Mesenteric fat pad (tissue), 1 donor: Measurements from ENCODE around the gene GORASP1. TPM values are rescaled to one million over a fixed set of nuclear protein-coding genes. Genes with fewer than 3 reads are reported as not detected.

ENCODE experiments used
- DNase-seq: peaks from one replicate; pipeline ENCODE4 v3.0.0-alpha.2; 2020; ENCODE audit warnings: low spot score
- total RNA-seq: library from RNA; stranded (reverse); fragmentation: NEBNext Ultra II Directional; extraction: Animal tissue kit (Norgen Biotek cat#: 25700); gene quantifications from one replicate; pipeline ENCODE4 v1.2.1, GENCODE V29; 2021
- donor health status: DM: yes; HTN: yes; CAD: no.

The GORASP1 gene
- total RNA-seq, 1 donor from 2014 or later, result 58.7 TPM

GRCh38 chr3:39103791-39104552 is 3.5 kb downstream of the GORASP1 start:
- DNase-seq, result no peak

GRCh38 chr3:39103324-39103693 is 4.1 kb downstream of the GORASP1 start:
- no peak for DNase-seq

DNA sequence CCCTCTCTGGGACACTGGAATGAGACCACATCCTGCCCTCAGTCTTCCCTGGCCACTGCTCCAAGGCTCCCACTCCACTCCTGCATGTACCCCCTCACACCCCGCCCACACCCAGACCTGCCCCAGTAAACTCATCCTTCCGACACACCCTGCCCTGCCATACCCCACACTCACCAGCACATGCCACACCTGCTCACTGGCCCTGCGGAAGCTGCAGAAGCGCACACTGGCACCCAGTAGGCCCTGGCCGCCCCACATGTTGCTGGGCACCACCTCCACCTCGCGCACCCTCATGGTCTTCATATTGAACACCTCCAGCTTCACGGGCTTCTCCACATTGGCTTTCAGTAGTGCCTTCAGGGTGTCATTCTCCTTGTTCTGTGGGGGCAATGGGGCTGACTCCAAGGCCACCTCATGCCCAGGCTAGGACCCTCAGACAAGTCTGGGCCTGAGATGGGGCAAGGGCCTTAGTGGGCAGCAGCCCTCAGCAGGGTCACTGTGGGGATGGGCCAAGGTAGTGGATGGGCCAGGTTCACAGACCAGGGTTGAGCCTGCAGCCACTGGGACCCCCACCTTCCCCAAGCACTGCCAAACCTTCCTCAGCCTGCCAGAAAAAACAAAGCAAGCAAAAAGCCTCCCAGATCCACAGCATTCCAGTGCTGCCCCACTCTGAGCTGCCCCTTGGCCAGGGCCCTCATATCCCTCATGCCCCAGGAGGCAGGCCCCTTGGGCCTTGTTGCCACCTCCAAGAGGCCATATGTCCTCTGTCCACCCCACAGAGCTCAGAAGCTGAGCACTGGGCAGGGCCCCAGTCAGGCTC is 4.7 kb downstream of the GORASP1 start:
- DNase-seq, result no peak

DNA sequence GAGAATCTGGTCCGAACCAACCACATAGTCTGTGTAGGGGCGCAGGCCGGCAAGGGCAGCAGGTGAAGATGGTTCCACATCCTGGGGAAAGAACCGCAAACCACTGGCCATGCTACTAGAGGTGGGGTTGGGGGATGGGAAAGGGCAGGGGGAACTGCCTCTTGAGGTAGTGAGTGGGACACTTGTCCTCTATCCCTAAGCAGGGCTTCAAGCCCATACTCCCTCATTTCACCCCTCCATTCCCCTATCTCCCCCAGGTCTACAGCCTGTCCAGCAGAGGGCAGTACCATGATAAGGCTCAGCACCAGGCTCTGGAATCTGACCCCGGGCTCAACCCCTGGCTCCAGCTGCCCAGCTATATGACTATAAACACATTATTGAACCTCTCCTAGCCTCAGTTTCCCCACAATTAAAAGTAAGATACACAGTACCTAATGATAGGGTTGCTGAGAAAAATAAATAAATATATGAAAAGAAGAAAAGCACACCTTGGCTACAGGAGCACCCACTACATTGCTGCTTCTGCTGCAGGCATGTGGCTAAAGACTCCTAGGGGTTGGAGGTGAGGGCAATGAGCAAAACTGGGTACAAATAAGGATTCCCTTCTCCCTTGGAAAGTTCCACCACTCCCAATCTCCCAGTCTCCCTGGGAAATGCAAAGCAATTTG is 6.3 kb downstream of the GORASP1 start:
- no peak for DNase-seq

GRCh38 chr3:39100500-39100886 is 6.9 kb downstream of the GORASP1 start:
- no peak for DNase-seq

GRCh38 chr3:39099738-39100499 is 7.5 kb downstream of the GORASP1 start:
- DNase-seq, result no peak

- DNase-seq, result no peak
Measured at GRCh38 chr3:39099242-39099641, 8.2 kb downstream of the GORASP1 start.

GRCh38 chr3:39098473-39099000 is 8.9 kb downstream of the GORASP1 start:
- DNase-seq, result no peak

- no peak for DNase-seq
Measured at GRCh38 chr3:39097716-39098472, 9.5 kb downstream of the GORASP1 start.

DNA sequence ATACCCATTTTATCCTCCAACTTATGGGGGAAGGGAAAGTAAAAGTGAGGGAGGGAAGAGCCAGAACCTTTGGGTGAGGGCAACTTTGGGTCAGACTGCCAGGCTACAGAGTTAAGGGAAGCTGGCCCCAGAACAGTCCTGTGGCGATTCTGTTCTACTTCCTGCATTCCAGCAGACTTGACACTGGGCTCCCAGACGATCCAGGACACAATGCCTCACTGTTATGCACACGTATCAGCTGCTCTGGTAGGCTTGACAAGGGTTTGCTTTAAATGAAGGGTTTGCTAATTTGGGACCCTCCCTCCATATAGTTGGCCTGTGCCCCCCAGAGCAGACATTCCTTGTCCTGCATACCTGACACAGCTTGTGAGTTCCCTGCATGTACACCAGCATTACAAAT is 10.7 kb downstream of the GORASP1 start:
- no peak for DNase-seq

DNA sequence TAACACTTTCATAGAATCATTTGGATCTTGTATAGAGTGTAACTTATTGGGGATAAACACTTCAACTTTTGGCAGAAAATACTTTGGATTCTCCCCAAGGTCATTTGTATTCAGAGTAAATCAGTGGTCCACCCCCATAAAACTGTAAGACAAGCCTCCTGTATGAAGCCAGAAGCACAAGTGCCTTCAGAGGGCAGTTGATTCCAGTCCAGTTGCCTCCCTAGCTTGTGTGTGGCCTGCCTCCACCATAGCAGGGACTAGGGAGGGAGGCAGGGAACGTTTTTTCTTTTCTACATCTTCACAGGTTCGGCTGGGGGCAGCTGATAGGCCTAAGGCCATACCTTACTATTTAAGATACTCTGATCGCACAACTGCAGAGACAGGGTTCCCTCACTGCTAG is 11.6 kb downstream of the GORASP1 start:
- DNase-seq, result no peak

GRCh38 chr3:39094851-39095677 is 12.4 kb downstream of the GORASP1 start:
- no peak for DNase-seq

DNA sequence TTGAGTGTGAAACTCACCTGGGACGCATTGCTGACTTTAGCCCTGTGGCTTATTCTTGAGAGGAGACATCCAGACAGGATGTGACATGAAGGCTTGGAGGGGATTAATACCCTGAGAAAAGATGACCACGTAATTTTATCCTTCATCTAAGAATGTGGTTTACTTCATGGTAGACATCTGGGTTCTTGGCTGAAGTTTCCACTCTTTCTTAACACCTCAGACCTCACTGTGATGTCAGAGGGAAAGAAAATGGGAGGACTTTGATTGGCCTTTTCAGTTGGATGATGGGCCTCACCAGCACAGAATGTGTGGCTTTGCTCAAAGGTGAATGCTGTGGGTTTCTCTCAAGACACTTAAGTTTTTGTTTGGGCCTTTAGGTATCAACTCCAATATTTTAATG is 16.5 kb downstream of the GORASP1 start:
- no peak for DNase-seq

DNA sequence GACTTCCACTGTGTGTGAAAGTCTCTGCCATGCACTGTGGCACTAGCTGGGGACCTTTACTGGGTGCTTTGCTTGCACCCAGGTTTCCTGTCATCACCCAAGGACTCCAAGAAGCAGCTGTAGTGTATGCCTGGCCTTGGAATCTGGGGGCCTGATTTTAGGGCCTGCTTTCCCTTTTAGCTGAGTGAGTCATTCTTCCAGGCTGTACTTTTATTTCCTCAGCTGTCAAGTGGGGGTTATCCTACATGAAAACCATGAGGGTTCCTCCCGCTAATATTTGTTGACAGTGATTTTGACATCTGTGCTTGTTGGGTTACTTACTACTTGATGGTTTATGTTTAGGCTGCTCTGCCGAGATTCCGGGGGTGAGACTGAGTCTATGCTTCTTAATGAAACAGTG is 18.5 kb downstream of the GORASP1 start:
- no peak for DNase-seq

GRCh38 chr3:39088456-39088855 is 19.0 kb downstream of the GORASP1 start:
- DNase-seq, result no peak

DNA sequence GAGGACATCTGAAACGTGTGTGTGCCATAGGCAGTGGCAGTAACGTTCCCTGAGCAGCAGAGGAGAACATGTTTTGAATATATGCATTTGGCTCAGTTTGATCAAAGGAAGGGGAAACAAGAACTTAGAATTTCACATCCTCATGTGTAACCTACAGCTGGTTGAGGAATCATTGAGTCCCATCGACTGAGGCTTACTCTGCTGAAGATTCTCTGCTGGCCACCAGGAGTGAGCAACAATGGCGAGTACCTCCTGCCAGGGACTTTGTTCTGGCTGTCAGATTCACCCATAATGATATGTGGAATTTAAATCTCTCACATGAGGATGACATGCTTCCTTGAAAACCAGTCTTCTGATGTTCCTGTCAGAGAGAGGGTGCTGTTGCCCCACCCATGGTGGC is 21.3 kb downstream of the GORASP1 start:
- no peak for DNase-seq

- no peak for DNase-seq
Measured at GRCh38 chr3:39082666-39083313, 24.6 kb downstream of the GORASP1 start.

DNA sequence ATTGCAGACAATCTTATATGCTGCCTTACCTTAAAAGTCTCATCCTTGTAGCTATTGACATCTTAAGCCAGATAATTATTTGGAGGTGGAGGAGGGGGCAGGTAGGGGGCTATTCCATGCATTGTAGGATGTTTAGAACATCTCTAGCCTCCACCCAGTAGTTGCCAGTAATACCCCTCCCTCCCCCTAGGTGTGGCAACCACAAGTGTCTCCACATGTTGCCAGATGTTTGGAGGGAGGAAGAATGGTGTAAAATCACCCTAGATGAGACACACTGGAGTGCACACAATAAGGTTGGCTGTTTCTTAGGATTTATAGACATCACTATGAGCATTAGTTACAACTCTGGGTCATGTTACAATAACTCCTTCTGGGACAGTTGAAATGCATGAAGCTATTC is 27.4 kb downstream of the GORASP1 start:
- DNase-seq, result no peak

GRCh38 chr3:39079530-39079929 is 27.9 kb downstream of the GORASP1 start:
- no peak for DNase-seq
